ENCODE results near the gene C19orf38.

The C19orf38 gene

DNA sequence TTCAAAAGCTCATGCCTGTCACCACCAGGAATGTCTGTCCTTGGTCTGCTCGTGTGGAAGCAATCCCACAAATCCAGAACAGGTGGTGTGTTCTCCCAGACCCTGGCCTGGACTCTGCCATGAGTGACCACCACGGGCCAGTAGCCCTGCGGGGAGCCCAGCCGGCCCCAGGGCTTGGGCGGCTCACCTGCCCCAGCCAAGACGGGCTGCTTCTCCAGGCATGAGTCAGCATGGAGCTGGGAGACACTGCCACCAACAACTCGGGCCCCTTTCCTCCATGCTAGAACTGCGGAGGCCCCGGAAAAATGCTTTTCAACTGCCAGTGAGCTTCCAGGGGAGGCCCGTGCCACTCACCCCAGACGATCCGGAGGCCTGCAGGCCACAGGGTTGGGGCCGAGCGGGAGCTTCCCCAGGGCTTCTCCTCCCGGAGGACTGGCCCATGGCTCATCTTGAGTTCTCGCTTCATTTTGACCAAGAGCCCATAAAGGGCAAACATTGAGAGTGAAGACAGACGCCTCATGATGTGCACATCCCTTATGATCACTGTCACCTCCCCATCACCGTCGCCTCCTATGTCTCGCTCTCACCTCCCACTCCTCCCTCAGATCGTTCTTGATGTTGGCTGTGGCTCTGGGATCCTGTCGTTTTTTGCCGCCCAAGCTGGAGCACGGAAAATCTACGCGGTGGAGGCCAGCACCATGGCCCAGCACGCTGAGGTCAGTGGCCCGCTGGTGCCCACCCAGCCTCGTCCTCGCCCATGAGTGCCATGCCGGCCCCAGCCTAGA is 63.6 kb downstream of the C19orf38 start:
- DNase-seq (ENCODE audit: low read depth), result no peak

DNA sequence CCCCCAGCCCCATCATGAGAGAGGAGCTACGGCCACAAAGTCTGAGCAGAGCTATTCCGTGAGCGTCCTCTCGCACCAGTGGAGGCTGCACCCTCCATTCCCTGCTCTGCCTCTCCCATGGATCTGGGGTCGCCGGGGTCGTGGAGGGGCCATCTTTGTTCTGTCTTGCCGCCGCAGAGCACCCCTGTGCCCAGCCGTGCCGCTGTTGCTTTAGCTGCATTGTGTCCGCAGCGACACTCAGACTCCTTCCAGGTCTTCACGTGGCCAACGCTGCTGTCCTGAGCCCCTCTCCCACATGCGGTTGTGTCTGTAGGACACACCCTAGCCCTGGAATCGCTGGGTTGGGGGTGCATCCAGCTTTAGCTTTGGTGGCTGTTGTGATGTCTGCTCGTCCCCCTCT is 64.4 kb downstream of the C19orf38 start:
- no peak for DNase-seq (ENCODE audit: low read depth)

- no peak for DNase-seq (ENCODE audit: low read depth)
These were observed 65.6 kb downstream of the C19orf38 start for GRCh38 chr19:10913716-10914340.

DNA sequence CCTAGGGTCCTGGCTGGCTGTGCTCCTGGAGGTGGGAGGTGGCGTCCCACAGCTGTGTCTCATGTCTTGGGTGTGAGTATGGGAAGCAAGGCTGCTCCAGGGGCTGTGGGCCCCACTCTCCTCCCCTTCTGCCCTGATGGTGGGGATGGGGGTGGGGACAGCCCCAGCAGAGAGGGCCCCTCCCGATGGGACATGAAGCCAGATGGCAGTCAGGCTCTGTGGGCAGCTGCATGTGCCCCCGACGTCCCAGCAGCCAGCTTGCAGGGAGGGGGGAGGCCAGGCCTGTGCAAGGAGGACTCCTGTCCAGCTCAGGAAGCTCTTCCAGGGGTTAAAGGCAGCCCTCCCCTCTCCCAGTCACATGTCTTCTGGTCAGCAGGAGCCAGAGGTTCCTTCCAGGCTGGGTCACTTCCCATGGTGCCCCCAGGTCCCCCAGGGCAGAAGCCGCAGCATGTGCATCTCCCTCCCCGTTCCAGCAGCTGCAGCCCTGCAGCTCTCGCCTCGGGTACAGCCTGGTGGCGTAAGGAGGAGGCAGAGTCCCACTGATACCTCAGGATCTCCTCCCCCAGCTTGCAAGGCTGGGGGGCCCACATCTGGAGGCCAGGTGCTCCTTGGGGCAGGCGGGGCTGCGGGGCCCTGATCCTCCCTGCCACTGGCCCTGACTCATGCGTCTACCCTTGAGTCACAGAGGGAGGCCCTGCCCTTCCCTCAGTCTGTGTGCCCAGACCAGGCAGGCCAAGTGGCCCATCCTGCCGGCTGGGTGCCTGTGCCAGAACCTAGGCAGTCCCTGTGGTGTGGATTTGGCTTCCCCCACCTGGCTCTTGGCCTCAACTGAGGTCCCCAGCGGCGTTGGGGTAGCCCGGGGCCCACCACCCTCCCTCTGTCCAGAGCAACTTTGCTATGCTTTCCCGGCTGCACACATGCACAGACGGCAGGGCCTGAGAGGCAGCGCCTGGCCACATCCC is 67.2 kb downstream of the C19orf38 start:
- DNase-seq (ENCODE audit: low read depth), result no peak

DNA sequence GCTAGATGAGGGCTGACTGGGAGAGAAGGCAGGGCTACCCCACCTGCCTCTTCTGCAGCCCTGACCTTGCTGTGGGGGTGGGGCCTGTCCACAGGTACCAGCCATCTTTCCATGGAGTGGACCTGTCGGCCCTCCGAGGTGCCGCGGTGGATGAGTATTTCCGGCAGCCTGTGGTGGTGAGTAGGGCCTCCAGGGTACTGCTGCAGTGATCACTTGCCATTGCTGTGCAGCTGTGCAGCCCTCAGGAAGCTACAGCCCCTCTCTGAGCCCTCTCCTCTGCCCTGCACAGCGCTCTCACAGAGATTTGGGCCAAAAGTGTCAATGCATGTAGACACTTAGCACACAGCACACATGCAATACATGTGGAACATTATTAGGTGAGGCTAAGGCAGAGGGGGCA is 68.4 kb downstream of the C19orf38 start:
- no peak for DNase-seq (ENCODE audit: low read depth)

GRCh38 chr19:10918359-10918758 is 70.1 kb downstream of the C19orf38 start:
- DNase-seq (ENCODE audit: low read depth), result no peak
